ENCODE measurements around the gene KIR3DL3.

DNA sequence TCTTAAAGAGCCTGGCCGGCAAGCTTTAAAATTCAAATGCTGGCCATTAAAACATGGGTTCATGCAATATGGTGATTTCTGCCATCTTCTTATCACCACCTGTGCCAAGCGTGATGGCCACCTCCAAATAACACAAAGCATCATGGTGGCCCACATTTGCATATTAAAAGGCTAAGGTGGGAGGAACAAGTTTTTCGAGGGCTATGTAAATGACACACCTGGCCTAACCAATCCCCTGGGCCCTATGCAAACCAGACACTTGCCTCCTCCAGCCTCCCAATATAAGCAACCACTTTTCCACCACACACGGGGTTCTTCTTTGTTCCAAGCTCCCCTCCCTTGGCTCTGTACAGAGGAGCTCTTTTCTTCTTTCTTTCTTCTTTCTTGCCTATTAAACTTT is 47.0 kb upstream of the KIR3DL3 start:
- TF ChIP-seq, protein P1, sequence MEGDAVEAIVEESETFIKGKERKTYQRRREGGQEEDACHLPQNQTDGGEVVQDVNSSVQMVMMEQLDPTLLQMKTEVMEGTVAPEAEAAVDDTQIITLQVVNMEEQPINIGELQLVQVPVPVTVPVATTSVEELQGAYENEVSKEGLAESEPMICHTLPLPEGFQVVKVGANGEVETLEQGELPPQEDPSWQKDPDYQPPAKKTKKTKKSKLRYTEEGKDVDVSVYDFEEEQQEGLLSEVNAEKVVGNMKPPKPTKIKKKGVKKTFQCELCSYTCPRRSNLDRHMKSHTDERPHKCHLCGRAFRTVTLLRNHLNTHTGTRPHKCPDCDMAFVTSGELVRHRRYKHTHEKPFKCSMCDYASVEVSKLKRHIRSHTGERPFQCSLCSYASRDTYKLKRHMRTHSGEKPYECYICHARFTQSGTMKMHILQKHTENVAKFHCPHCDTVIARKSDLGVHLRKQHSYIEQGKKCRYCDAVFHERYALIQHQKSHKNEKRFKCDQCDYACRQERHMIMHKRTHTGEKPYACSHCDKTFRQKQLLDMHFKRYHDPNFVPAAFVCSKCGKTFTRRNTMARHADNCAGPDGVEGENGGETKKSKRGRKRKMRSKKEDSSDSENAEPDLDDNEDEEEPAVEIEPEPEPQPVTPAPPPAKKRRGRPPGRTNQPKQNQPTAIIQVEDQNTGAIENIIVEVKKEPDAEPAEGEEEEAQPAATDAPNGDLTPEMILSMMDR (IDR thresholded peaks at IDR 0.05), result no peak
- TF ChIP-seq ZFX (IDR thresholded peaks at IDR 0.05; ENCODE audit: borderline replicate concordance), result no peak

Measured in 22Rv1 (cell line).